Lung microvascular endothelial cell (primary cell): ENCODE data around the gene KL. TPM values are rescaled to one million over a fixed set of nuclear protein-coding genes. Genes with fewer than 3 reads are reported as not detected.

Experiments
- DNase-seq, 2 donors: peaks; one replicate each; pipeline versions ENCODE4 v3.0.0 to v3.0.0-alpha.2; 2010; ENCODE audit warnings: low read depth in 2 of 2
- total RNA-seq: library from RNA; depleted of rRNA; stranded (reverse); fragments of >200 nt; gene quantifications from 2 replicates; pipeline ENCODE4 v1.2.1, GENCODE V29; 2014

KL gene
- total RNA-seq, 1 donor from 2014 or later: under 0.01 TPM

DNA sequence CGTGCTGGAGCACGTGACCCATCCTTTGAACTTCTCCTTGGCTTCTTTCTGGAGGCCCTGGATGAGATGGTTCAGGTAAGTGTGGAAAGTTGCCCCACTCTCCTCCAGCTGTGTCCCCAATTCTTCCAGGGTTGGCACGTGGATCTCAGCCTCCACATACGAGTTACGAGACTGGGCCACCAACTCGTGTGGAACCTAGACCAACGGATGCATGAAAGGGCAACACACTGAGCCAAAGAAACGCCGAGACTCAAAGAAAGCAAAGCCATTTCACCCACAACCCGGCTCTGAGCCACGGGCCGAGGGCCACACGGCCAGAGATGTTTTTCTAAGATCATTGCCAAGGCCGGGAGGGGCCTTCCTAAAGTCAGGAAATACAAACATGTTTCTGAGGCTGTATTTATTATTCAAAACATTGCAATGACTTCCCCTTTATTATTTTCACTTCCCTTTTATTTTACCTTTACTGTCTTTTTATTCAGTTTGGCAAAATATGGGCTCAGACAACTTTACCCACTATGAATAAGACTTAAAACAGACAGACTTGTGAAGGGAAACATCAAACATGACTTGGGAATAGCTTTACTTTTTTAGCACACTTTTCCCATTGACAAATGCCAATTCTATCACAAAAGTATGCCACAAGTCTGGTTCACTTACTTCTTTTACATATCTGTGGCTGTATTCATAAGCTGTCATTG, 94.6 kb downstream of the KL start:
- peak; percentile 43 to 48 for DNase-seq

DNA sequence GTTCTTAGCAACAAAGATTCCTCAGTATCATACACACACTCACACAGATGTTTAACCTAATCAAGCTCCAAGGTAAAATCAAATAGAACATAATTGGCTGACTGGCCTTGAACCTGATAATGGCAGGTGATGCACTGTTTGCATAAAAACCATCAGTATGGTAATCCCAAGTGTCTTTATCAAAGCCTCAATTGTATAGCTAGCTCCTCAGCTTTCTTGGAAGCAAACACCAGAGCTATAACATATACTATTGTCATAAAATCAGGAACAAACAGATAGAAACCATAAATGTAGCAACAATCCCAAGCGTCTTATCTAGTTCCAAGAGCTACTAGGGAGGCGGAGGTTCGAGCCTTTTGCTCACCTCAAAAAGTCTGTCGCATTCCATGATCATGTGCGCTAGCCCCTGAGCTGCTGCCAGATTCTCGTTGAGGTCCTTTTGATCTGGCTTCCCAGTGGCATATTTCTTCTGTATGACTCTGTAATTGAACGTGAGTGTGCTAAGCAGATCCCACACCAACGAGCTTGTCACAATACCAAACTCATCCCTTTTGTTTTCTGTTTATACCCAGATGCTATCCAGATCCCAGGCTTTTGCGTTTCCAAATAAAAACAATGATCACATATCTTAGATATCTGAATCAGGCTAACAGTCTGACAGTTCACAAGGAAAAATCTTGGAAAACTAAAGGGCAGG, 95.3 kb downstream of the KL start:
- DNase-seq: no peak

DNA sequence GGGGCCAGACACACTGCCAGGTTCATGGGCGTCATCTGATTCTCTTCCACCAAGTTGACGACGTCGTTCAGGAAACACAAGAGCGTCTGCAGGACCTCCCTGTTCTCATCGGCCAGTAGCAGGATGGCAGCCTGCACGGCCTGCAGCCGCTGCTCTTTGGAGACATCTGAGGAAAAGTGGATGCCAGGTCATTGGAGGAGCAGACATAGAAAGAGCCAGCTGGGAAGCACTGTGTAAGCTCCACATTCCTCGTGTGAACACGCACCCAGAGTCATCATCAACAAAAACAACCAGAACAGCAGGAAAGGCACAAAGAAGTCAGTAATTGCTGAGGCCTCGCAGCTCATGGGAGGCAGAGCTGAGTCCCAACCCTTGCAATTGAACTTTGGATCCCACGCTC, 96.5 kb downstream of the KL start:
- no peak for DNase-seq

DNA sequence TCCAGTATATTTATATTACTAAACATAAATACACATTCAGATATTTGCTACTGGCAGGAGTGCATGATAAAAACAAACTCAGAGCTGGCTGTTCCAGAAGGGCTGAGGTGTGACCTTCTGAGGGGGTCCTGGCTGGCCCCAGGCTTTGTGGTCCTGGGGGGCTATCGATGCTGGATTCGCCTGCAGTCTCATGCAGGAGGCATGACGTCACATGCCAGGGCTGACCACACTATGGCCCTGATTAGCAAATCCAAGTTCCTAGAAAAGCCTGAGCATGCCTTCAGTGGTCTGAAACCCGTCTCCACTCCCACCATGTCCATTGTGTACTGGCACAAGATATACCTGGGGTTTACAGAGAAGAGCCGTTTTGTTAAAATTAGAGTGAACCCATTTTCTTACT, 97.9 kb downstream of the KL start:
- no peak for DNase-seq

DNA sequence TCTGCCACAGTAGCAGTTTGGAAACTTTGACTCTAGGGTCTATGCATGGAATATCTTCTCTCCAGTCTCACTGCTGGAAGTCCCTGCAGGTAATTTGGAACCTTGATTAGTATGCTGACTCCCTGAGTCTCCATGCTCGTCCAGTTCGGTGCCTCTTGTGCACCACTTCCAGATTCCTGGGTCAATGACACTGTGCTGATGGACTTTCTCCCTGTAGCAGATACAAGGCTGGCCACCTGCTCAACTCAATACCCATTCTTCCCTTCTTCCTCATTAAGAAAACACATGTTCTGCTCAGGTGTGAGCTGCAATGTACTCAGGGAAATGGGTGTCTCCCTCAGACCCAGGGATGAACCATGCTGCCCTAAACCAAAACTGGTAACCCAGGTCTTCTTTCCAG, 99.1 kb downstream of the KL start:
- no peak for DNase-seq
